ENCODE measurements around the gene PARK7.

PARK7 gene

DNA sequence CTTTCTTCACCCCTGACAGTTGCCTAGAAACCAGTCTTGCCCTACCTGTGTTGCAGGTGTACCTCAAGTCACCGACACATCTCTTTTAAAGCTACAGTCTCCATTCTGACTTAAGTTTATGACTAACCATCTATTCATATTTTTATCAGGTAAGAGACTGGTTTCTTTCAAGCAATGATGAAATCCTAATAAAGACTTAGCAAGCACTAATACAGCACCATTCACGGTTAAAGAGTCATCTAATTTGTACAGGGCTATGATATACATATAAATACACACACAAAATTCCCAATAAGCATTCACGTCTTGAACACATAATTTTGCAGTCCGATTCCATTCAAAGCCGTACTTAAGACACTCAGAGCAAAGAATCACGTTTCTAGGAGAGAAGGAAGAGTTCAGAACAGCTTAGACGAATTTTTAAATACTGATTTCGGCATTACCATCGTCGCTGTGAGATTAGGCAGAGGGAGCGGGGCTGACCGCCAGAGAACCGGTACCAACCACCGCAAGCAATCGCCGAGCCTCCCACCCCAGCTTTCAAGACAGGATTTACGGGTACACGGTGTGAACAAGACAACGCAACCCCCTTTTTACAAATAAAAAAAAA lies 63.7 kb downstream of the PARK7 start:
- DNase-seq, result no peak

DNA sequence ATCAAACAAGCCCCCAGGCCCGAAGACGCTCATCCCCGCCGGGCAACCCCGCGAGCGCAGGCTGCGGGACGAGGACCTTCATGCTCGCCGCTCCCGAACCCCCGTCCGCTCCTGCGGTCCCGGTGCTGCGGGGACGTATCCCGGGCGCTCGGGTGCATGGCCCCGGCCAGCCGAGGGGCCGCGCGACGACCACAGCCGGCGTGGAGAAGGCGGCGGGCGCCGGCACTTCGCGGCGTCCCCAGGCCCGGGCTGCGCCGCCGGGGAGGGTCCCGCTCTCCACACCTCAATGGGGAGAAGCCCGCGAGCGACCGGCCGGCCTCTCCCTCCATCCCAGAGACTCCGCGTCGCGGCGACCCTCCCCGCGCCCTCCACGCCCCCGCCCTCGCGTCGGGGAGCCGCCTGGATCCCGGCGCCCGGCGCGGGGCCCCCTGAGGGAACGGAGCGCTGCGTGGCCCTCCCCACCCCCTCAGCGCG lies 64.2 kb downstream of the PARK7 start:
- no peak for DNase-seq

DNA sequence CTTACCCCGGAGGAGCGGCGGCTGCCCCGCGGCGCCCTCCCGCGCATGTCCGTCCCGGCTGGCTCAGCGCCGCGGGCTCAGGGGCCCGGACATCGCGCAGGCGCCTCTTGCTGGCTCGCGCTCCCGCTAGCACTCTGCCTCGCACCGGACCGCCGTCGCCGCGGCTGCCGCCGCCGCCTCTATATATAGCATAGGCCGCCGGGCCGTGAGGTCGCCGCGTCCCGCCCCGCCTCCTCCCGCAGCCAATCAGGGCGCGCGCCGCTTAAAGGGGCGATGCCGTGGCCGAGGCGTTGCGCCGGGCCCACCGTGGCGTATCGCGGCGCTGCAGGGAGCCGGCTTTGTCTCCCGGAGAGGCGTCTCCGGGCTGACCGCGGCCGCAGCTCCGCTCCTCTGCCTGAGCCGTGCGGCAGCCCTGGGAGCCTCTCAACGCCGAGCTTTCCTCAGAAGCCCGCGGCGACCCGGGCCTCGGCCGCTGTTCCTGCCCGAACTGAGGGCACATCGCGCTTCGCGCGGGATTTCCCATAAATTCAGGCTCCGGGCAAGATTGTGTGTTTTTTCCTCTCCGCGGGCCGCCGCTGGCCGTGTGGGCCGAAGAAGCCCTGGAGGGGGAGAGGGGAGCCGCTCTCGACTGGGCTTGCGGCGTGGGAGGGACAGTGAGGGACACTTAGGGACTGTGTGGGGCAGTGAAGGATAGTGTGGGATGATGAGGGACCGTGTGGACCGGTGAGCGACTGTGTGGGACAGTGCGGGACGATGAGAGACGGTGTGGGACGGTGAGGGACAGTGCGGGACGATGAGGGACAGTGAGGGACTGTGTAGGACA lies 64.9 kb downstream of the PARK7 start, which contains the start of gene ERRFI1:
ERRFI1 (minus strand) TSS at position 157 of the 823 bp plus-strand sequence. CDS start 10,690 bp downstream, outside the sequence.
- DNase-seq, result peak; percentile 97

DNA sequence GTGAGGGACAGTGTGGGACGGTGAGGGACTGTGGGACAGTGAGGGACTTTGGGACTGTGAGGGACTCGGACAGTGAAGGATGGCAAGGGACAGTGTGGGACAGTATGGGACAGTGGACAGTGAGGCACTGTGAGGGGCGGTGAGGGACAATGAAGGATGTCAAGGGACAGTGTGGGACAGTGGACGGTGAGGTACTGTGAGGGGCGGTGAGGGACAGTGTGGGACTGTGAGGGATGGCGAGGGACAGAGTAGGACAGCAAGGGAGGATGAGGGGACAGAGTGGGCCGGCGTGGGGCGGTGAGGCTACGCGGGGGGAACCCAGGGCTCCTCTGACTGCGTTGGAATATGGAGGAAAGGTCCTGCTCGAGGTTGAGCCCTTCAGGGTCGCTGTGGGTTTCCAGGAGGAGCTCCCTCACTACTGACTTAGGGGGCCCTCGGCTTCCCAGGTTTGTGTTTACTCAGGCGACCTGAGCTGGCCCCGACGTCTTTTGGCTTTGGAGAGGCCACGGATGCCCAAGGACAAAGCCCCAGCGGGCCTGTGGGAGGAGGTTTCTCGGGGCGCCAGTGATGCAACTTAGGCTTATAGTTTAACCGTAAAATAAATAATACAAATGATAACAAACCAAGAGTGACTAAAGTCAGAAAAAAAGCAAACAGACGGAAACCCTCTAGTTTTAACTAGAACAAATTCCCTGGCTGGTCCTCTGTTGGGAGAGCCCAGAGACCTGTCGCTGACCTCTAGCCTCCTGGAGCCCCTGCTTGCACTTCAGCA lies 65.7 kb downstream of the PARK7 start:
- DNase-seq, result peak; percentile 33

DNA sequence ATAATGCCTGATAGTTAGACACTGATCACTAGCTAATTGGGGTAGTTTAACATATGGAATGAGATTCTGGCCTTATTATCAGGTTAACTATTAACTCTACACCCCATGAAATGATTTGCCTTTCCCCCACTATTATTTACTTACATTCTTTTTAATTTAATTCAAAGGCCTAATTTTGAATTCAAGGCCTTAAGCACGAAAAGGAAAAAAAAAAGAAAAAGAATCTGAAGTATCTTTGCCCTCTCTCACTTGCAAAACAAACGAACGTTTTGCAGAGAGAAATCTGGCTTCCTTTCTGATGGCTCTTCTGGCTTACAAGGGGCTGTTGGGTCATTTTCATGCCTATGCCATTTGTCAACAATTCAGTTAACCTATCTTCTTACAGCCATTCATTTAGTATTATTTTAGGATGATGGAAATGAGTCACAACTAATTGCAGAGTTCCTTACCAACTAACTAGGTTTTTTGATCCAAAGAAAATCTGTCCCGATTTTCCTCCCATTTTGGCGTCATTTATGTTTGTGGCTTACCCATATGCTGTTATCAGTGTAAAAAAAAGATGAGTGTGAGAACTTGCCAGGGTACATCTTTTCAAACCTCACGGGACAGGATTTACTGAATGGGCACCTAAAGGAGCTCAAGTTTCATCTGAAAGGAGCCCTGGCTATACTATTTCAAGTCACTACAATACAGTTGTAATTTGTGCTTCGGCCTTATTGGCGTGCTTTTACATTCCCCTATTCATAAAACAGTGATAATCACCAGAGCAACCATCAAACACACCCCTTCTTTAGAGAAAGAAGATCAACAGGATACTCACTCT lies 66.4 kb downstream of the PARK7 start:
- peak; percentile 90 for DNase-seq

DNA sequence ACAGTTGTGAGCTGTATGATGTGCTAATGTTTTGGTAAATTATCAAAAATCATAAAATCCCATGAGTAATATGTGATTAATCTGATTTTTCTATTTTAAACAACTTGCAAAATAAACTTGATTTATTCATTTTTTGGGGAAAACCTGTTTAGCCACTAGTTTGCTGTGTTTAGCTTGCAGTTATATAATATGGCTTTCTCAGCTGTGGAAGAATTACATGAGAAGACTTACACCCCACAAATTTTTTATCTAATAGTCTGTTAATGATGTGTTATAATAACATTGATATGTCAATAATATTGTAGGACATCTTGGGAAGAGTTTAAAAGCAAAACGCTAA lies 67.0 kb downstream of the PARK7 start:
- no peak for DNase-seq

DNA sequence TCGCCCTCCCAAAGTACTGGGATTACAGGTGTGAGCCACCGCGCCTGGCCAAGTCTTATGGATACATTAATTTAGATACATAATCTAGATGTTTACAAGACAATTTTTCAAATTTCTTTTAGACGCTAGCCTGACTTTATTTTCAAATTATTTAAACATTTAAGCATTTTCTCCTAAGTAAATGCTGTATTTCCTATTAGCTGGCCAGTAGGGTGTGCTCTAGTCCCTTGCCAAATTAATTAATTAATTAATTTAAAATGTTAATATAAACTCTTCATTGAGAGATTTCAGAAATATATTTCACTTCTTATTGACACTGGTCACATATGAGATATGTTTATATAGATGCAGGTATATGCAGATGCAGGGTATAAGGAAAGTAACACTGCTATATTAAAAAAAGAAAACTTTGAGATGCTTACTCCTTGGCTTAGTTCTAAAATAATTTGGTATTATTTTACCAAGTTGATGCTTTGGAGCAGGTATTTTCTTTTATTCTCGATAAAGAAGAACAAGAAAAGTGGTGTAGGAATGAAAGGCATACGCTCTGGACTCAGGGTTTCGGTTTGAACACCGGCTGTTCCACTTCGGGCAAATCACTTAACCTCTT lies 69.8 kb downstream of the PARK7 start:
- DNase-seq, result peak; percentile 67

DNA sequence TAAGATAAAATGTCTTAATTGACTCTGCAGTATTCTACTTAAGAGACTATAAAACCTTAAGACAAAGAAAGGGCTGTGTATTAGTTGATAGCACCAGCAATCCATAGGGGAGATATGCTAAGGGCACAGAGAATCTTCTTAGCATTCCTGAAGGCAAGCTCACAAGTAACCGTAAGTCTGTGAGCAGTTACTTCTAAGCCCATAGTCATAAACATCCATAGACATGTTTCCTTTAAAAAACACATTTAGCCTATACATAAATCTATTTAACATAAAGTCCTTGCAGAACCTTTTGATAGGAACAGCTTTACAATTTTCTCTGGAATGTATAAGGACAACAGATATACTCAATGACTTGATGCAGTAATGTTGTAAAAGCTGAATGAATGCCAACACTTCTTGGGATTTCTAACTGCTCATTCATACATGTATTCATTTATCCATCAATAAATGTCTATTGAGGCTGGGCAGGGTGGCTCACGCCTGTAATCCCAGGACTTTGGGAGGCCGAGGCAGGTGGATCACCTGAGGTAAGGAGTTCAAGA lies 70.9 kb downstream of the PARK7 start:
- DNase-seq, result peak; percentile 55

DNA sequence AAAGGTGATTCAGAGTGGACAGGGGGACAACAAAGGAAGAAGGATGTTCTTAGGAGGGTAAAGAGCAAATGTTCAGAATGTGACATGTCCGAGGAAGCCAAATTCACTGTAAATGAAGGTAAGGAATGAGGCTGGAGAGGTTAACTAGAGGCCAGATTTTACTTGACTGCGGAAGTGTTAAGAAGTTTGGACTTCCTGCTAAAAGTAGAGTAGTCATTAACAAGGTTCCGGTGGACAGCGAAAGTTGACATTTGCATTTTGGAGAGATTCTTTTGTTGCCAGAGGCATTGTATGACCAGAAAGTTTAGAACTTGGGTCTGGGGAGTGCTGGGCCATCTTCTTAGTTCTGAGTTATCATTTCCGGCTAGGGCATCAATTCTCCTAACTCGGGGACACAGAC lies 71.8 kb downstream of the PARK7 start:
- DNase-seq, result no peak
